AG04450 (cell line): Measurements from ENCODE around the gene PLCL1. TPM values are rescaled to one million over a fixed set of nuclear protein-coding genes. Genes with fewer than 3 reads are reported as not detected.

Experiments
- CTCF ChIA-PET: fragments of 300-600, 350-600 bp; formaldehyde crosslinking; extraction: SDS; loops from one replicate; lab custom pipeline; 2022; ENCODE audit warnings: antibody characterized with exemption, inconsistent platforms; lab: Charles Lee
- POLR2A ChIA-PET: fragments of 350-600 bp; formaldehyde crosslinking; extraction: SDS; loops from one replicate; lab custom pipeline; 2021; ENCODE audit warnings: antibody characterized with exemption, inconsistent platforms; lab: Yijun Ruan, JAX
- DNase-seq: peaks from one replicate; pipeline ENCODE4 v3.0.0-alpha.2; 2011; ENCODE audit warnings: low read depth, low spot score
- H3K27ac ChIP-seq: one replicate; pipeline ENCODE4 v1.5.1; 2012; ENCODE audit warnings: low read depth, low read length, control low read depth
- H3K27me3 ChIP-seq: one replicate; pipeline ENCODE4 v1.6.0; 2012; ENCODE audit warnings: low read length; ENCODE audit not compliant: control insufficient read depth, insufficient read depth
- H3K4me3 ChIP-seq: 2 replicates; pipeline ENCODE4 v1.5.1; 2011; ENCODE audit warnings: mild to moderate bottlenecking, low read depth, low read length, control low read depth
- H3K9me3 ChIP-seq: 2 replicates; pipeline ENCODE4 v1.5.1; 2012; ENCODE audit warnings: low read length; ENCODE audit not compliant: control insufficient read depth, insufficient read depth
- polyA plus RNA-seq: library from polyadenylated mRNA; depleted of rRNA; stranded (reverse); fragments of >200 nt; gene quantifications from 2 replicates; pipeline ENCODE4 v1.2.3, GENCODE V29; 2011
- TF ChIP-seq, protein P1 (sequence below): IDR thresholded peaks from 2 replicates; pipeline ENCODE4 v1.5.1; 2011; ENCODE audit warnings: low read depth, low read length, control low read depth, inconsistent platforms

The PLCL1 gene
- polyA plus RNA-seq, 1 experiment, result 0.43 TPM

DNA sequence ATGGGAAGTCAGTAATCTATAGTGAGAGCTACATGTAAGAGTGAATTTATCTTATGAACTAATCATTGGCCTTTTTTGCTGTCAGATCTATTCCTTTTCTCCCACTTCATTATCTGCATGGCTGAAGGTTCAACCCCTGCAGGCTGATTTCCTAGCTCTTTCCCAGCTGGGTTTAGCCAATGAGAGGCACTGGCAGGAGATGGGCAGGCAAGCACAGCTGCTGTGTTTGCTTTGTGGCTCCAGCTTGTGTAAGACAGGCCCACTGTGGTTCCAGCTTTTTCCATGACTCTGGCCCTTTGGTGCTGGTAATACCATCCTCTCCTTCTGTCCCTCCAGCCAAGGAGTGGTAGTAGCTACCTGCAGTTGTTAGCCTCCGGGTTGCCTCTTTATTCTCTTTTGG lies 248.8 kb downstream of the PLCL1 start:
- Histone ChIP-seq H3K27ac (no peak overlapping the region), H3K4me3 (no peak overlapping the region), H3K9me3 (no peaks in the 10 kb centered on the region), H3K27me3 (no peaks in the 10 kb centered on the region)
- TF ChIP-seq, protein P1, sequence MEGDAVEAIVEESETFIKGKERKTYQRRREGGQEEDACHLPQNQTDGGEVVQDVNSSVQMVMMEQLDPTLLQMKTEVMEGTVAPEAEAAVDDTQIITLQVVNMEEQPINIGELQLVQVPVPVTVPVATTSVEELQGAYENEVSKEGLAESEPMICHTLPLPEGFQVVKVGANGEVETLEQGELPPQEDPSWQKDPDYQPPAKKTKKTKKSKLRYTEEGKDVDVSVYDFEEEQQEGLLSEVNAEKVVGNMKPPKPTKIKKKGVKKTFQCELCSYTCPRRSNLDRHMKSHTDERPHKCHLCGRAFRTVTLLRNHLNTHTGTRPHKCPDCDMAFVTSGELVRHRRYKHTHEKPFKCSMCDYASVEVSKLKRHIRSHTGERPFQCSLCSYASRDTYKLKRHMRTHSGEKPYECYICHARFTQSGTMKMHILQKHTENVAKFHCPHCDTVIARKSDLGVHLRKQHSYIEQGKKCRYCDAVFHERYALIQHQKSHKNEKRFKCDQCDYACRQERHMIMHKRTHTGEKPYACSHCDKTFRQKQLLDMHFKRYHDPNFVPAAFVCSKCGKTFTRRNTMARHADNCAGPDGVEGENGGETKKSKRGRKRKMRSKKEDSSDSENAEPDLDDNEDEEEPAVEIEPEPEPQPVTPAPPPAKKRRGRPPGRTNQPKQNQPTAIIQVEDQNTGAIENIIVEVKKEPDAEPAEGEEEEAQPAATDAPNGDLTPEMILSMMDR, result no peak
- ChIA-PET CTCF (interaction anchor here (0.6 to 1.6 kb wide), 5 partner anchors 9 to 244 kb away, joined by 3 to 5 read pairs (median 4); no protein-coding TSS in a partner anchor), POLR2A (no interaction called here)
- no peak for DNase-seq

- POLR2A ChIA-PET, result no interaction called here
- H3K27me3 ChIP-seq, result no peaks in the 10 kb centered on the region
- H3K27ac ChIP-seq, result no peak overlapping the region
- H3K4me3 ChIP-seq, result no peak overlapping the region
- TF ChIP-seq, protein P1, result no peak
- CTCF ChIA-PET, result interaction anchor here (0.9 to 1.4 kb wide), 3 partner anchors 8 to 240 kb away, joined by 3 to 4 read pairs (median 4); no protein-coding TSS in a partner anchor
- DNase-seq, result no peak
- no peaks in the 10 kb centered on the region for H3K9me3 ChIP-seq
Observed at GRCh38 chr2:198053776-198054175, 249.4 kb downstream of the PLCL1 start.

DNA sequence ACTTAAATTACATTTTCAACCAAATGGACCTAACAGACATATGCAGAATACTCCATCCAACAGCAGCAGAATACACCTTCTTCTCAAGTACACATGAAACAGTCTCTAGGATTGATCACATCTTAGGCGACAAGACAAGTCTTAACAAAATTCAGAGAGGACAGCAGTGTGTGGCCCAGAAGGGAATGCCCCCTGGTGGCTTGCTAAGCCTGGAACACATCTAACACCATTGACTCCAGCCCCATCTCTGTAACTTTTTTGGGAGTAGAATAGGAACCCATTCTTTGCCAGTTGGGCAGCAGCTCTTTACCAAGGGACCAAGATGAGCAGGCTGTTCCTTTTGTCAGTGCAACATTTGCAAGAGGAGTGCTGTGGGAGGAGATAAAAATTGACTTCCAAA lies 249.9 kb downstream of the PLCL1 start:
- Histone ChIP-seq H3K9me3 (no peaks in the 10 kb centered on the region), H3K4me3 (no peak overlapping the region), H3K27me3 (no peaks in the 10 kb centered on the region), H3K27ac (no peak overlapping the region)
- DNase-seq, result no peak
- TF ChIP-seq, protein P1, result peak; percentile 69
- ChIA-PET CTCF (interaction anchor here (1.4 kb wide), 1 partner anchor 197 kb away, joined by 4 read pairs; no protein-coding TSS in a partner anchor), POLR2A (no interaction called here)

- ChIA-PET CTCF (no interaction called here), POLR2A (no interaction called here)
- Histone ChIP-seq H3K27me3 (no peaks in the 10 kb centered on the region), H3K9me3 (no peaks in the 10 kb centered on the region), H3K27ac (no peak overlapping the region), H3K4me3 (no peak overlapping the region)
- DNase-seq, result no peak
- TF ChIP-seq, protein P1, result no peak
Observed at GRCh38 chr2:198055716-198056115, 251.3 kb downstream of the PLCL1 start.

GRCh38 chr2:198056836-198057235 lies 252.4 kb downstream of the PLCL1 start:
- ChIA-PET POLR2A (no interaction called here), CTCF (interaction anchor here (0.6 to 1.4 kb wide), 2 partner anchors 244 to 301 kb away, joined by 3 to 4 read pairs; no protein-coding TSS in a partner anchor)

More at GRCh38 chr2:198056836-198057235, 252.4 kb downstream of the PLCL1 start:
- H3K9me3 ChIP-seq, result no peaks in the 10 kb centered on the region
- DNase-seq, result no peak
- no peak overlapping the region for H3K27ac ChIP-seq
- H3K27me3 ChIP-seq, result no peaks in the 10 kb centered on the region
- H3K4me3 ChIP-seq, result no peak overlapping the region
- TF ChIP-seq, protein P1, result no peak
